GM18519 (cell line): Measurements from ENCODE around the gene F7.

Experiments
- ATAC-seq: cut with Tn5 transposase; IDR thresholded peaks from one replicate; pipeline ENCODE4 v1.9.1; 2021; ENCODE audit warnings: mild to moderate bottlenecking, moderate library complexity; ENCODE audit not compliant: unreplicated experiment, low FRiP score

Gene F7

GRCh38 chr13:113116206-113116800, 10.7 kb downstream of the F7 start:
- ATAC-seq: no peak

GRCh38 chr13:113116871-113117271, 11.3 kb downstream of the F7 start:
- no peak for ATAC-seq

GRCh38 chr13:113117335-113117872, 11.8 kb downstream of the F7 start:
- ATAC-seq: no peak

- no peak for ATAC-seq
Measured at GRCh38 chr13:113117911-113118260, 12.3 kb downstream of the F7 start.

- ATAC-seq: no peak
Measured at GRCh38 chr13:113118261-113119021, 12.8 kb downstream of the F7 start.

GRCh38 chr13:113119166-113119821, 13.7 kb downstream of the F7 start:
- ATAC-seq: no peak

GRCh38 chr13:113119822-113120189, 14.2 kb downstream of the F7 start:
- no peak for ATAC-seq

GRCh38 chr13:113120300-113121182, 14.9 kb downstream of the F7 start:
- no peak for ATAC-seq

- no peak for ATAC-seq
Measured at GRCh38 chr13:113121183-113121927, 15.8 kb downstream of the F7 start.

GRCh38 chr13:113121928-113122471, 16.4 kb downstream of the F7 start:
- ATAC-seq: no peak

GRCh38 chr13:113122550-113123225, 17.1 kb downstream of the F7 start, which contains the start of gene F10:
Gene F10 (plus strand): TSS chr13:113122799. CDS start chr13:113122856, 57 bp downstream.
- ATAC-seq: no peak

- ATAC-seq: no peak
Measured at GRCh38 chr13:113123226-113124201, 17.9 kb downstream of the F7 start.

GRCh38 chr13:113124211-113124970, 18.8 kb downstream of the F7 start:
- ATAC-seq: no peak

- ATAC-seq: no peak
Measured at GRCh38 chr13:113125506-113126264, 20.1 kb downstream of the F7 start.

GRCh38 chr13:113126265-113127150, 20.9 kb downstream of the F7 start:
- no peak for ATAC-seq
